Peyer's patch (tissue), 4 donors: ENCODE results near the gene SYK.

ENCODE experiments used
- POLR2A ChIP-seq, 2 donors: fragments of 450-650 bp; IDR thresholded peaks; one replicate each; pipeline ENCODE4 v1.5.1; 2017; ENCODE audit warnings: antibody characterized with exemption in 2 of 2, mild to moderate bottlenecking in 2 of 2, moderate library complexity in 2 of 2
- TF ChIP-seq, protein P1 (sequence below), 6 experiments: fragments of 450-650 bp in 4 of 6; fragments of 200-600 bp in 2 of 6; sonication (generic) in 1 of 6; IDR thresholded peaks; one replicate each; pipeline ENCODE4 v1.5.1; 2017 to 2019; ENCODE audit warnings: antibody characterized with exemption in 6 of 6, mild to moderate bottlenecking in 3 of 6, moderate library complexity in 1 of 6

DNA sequence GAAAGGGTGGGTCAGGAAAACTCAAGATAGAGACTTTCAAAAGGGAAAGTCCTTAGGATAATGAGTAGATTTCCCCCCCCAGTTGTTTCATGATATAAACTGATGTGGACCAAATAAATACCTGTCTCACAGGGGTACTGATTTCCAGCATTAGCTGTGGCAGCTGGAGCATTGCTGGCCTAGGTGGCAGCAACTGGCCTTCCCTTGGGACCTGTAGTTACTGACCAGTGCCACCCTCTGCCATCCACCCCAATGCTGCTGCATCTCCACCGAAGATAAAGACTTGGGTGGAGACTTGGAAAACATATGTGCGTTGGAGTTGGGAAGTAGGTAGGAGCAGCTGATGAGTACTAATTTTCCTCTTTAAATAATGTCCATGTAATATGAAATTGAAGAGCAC is 71.8 kb downstream of the SYK start:
- TF ChIP-seq, protein P1, sequence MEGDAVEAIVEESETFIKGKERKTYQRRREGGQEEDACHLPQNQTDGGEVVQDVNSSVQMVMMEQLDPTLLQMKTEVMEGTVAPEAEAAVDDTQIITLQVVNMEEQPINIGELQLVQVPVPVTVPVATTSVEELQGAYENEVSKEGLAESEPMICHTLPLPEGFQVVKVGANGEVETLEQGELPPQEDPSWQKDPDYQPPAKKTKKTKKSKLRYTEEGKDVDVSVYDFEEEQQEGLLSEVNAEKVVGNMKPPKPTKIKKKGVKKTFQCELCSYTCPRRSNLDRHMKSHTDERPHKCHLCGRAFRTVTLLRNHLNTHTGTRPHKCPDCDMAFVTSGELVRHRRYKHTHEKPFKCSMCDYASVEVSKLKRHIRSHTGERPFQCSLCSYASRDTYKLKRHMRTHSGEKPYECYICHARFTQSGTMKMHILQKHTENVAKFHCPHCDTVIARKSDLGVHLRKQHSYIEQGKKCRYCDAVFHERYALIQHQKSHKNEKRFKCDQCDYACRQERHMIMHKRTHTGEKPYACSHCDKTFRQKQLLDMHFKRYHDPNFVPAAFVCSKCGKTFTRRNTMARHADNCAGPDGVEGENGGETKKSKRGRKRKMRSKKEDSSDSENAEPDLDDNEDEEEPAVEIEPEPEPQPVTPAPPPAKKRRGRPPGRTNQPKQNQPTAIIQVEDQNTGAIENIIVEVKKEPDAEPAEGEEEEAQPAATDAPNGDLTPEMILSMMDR (IDR thresholded peaks at IDR 0.05): no peak
- TF ChIP-seq POLR2A (IDR thresholded peaks at IDR 0.05): no peak
